Coronary artery (tissue), 2 donors: ENCODE data around the gene CHDH.

ENCODE experiments used
- DNase-seq: peaks from one replicate; pipeline ENCODE4 v3.0.0-alpha.2; 2017; ENCODE audit warnings: low spot score
- H3K27ac ChIP-seq, 2 donors: fragments of 200-600 bp; sonication (generic); one replicate each; pipeline ENCODE4 v1.5.1; 2016 to 2019
- H3K4me3 ChIP-seq: fragments of 200-600 bp; sonication (generic); 2 replicates; pipeline ENCODE4 v1.5.1; 2016; ENCODE audit warnings: mild to moderate bottlenecking, moderate library complexity
- CTCF ChIP-seq: fragments of 200-600 bp; sonication (generic); IDR thresholded peaks from one replicate; pipeline ENCODE4 v1.5.1; 2019; ENCODE audit warnings: antibody characterized with exemption

Gene CHDH

GRCh38 chr3:53842436-53843194 lies 3.6 kb downstream of the CHDH start:
- no peak for TF ChIP-seq CTCF
- Histone ChIP-seq H3K4me3 (no peak overlapping the region), H3K27ac (no peak overlapping the region)
- no peak for DNase-seq

- no peak for TF ChIP-seq CTCF
- no peak for DNase-seq
- Histone ChIP-seq H3K27ac (no peak overlapping the region), H3K4me3 (no peak overlapping the region)
Measured at GRCh38 chr3:53841296-53841695, 4.9 kb downstream of the CHDH start.

- no peak overlapping the region for H3K4me3 ChIP-seq
- no peak for DNase-seq
- no peak for TF ChIP-seq CTCF
- H3K27ac ChIP-seq: no peak overlapping the region
Measured at GRCh38 chr3:53837331-53837730, 8.9 kb downstream of the CHDH start.

- H3K27ac ChIP-seq: no peak overlapping the region
- DNase-seq: no peak
Measured at GRCh38 chr3:53836084-53836872, 9.9 kb downstream of the CHDH start.

GRCh38 chr3:53835257-53835656 lies 11.0 kb downstream of the CHDH start:
- no peak for TF ChIP-seq CTCF
- Histone ChIP-seq H3K4me3 (no peak overlapping the region), H3K27ac (no peak overlapping the region)
- no peak for DNase-seq

More at GRCh38 chr3:53836084-53836872, 9.9 kb downstream of the CHDH start:
- TF ChIP-seq CTCF: no peak
- H3K4me3 ChIP-seq: no peak overlapping the region

- no peak for DNase-seq
- TF ChIP-seq CTCF: no peak
- Histone ChIP-seq H3K27ac (no peak overlapping the region), H3K4me3 (no peak overlapping the region)
Measured at GRCh38 chr3:53834429-53835095, 11.7 kb downstream of the CHDH start.
